Neural progenitor cell (in vitro differentiated cells): ENCODE measurements around the gene THBS4. TPM values are rescaled to one million over a fixed set of nuclear protein-coding genes. Genes with fewer than 3 reads are reported as not detected.

Experiments used
- DNase-seq: peaks from one replicate; pipeline ENCODE4 v3.0.0-alpha.2; 2016; ENCODE audit warnings: low spot score
- H2AFZ ChIP-seq: fragments of 200-600 bp; sonication (generic); replicated peaks from 2 replicates; pipeline ENCODE4 v1.6.1; 2016; ENCODE audit warnings: antibody characterized with exemption
- H3F3A ChIP-seq: fragments of 200-600 bp; sonication (generic); 2 replicates; pipeline ENCODE4 v1.6.1; 2016; ENCODE audit warnings: antibody characterized with exemption, low read depth
- H3K27ac ChIP-seq: fragments of 200-600 bp; sonication (generic); 2 replicates; pipeline ENCODE4 v1.5.1; 2016; ENCODE audit warnings: mild to moderate bottlenecking
- H3K27me3 ChIP-seq: fragments of 200-600 bp; sonication (generic); 2 replicates; pipeline ENCODE4 v1.6.1; 2016; ENCODE audit warnings: mild to moderate bottlenecking, moderate library complexity
- H3K36me3 ChIP-seq: fragments of 200-600 bp; sonication (generic); 2 replicates; pipeline ENCODE4 v1.5.1; 2016
- H3K4me1 ChIP-seq: fragments of 200-600 bp; sonication (generic); 2 replicates; pipeline ENCODE4 v1.6.1; 2016; ENCODE audit warnings: mixed run types
- H3K4me2 ChIP-seq: fragments of 200-600 bp; sonication (generic); 2 replicates; pipeline ENCODE4 v1.6.1; 2016
- H3K4me3 ChIP-seq: fragments of 200-600 bp; sonication (generic); 2 replicates; pipeline ENCODE4 v1.5.1; 2016
- H3K79me2 ChIP-seq: fragments of 200-600 bp; sonication (generic); 2 replicates; pipeline ENCODE4 v1.6.1; 2016; ENCODE audit warnings: low read depth
- H3K9ac ChIP-seq: fragments of 200-600 bp; sonication (generic); 2 replicates; pipeline ENCODE4 v1.6.1; 2016
- H3K9me3 ChIP-seq: fragments of 200-600 bp; sonication (generic); 2 replicates; pipeline ENCODE4 v1.5.1; 2016; ENCODE audit warnings: low read depth
- H4K20me1 ChIP-seq: fragments of 200-600 bp; sonication (generic); 2 replicates; pipeline ENCODE4 v1.6.1; 2016; ENCODE audit warnings: low read depth
- H3K27ac Mint-ChIP-seq: 3 replicates; pipeline ENCODE4 v1.8.0; 2021; ENCODE audit warnings: mixed read lengths
- H3K27me3 Mint-ChIP-seq: 2 replicates; pipeline ENCODE4 v1.8.0; 2022; ENCODE audit warnings: low read depth, mild to moderate bottlenecking, inconsistent platforms, moderate library complexity, mixed read lengths; ENCODE audit not compliant: insufficient read depth
- H3K36me3 Mint-ChIP-seq: 3 replicates; pipeline ENCODE4 v1.8.0; 2021; ENCODE audit warnings: mixed read lengths
- H3K4me1 Mint-ChIP-seq: 3 replicates; pipeline ENCODE4 v1.8.0; 2021; ENCODE audit warnings: mixed read lengths
- H3K4me3 Mint-ChIP-seq: 3 replicates; pipeline ENCODE4 v1.8.0; 2021; ENCODE audit warnings: mild to moderate bottlenecking, moderate library complexity, mixed read lengths
- H3K9me3 Mint-ChIP-seq: 3 replicates; pipeline ENCODE4 v1.8.0; 2020; ENCODE audit warnings: mixed read lengths
- EZH2 ChIP-seq: fragments of 200-600 bp; sonication (generic); IDR thresholded peaks from 2 replicates; pipeline ENCODE4 v1.6.1; 2017; ENCODE audit warnings: antibody characterized with exemption, mild to moderate bottlenecking, moderate library complexity
- EZH2phosphoT487 ChIP-seq: fragments of 200-600 bp; sonication (generic); IDR thresholded peaks from 2 replicates; pipeline ENCODE4 v1.6.1; 2017; ENCODE audit warnings: antibody characterized with exemption
- total RNA-seq: library from RNA; depleted of rRNA; stranded (reverse); fragments of >200 nt; gene quantifications from 2 replicates; pipeline ENCODE4 v1.2.3, GENCODE V29; 2015; ENCODE audit warnings: low replicate concordance
- TF ChIP-seq, protein P1 (sequence below): fragments of 200-600 bp; sonication (generic); IDR thresholded peaks from 2 replicates; pipeline ENCODE4 v1.5.1; 2017; ENCODE audit warnings: antibody characterized with exemption, mild to moderate bottlenecking

The THBS4 gene
- total RNA-seq, 1 donor from 2014 or later: 31.6 TPM

GRCh38 chr5:80052464-80052863 lies 17.3 kb downstream of the THBS4 start:
- Histone ChIP-seq H3K27ac (no peak overlapping the region), H3K9ac (no peak overlapping the region), H2AFZ (no peak overlapping the region), H3K4me2 (no peak overlapping the region), H3K79me2 (no peaks in the 10 kb centered on the region), H3K9me3 (no peaks in the 10 kb centered on the region), H3K4me3 (no peak overlapping the region), H3K27me3 (no peaks in the 10 kb centered on the region), H3K36me3 (no peaks in the 10 kb centered on the region), H3F3A (peaks cover 3% of the 10 kb centered on the region), H3K4me1 (no peaks in the 10 kb centered on the region), H4K20me1 (no peaks in the 10 kb centered on the region)
- no peak for DNase-seq
- Mint-ChIP-seq H3K27ac (no peak overlapping the region), H3K4me1 (no peaks in the 10 kb centered on the region), H3K36me3 (no peaks in the 10 kb centered on the region), H3K27me3 (peaks cover 3% of the 10 kb centered on the region), H3K4me3 (no peak overlapping the region), H3K9me3 (no peaks in the 10 kb centered on the region)
- TF ChIP-seq, protein P1, sequence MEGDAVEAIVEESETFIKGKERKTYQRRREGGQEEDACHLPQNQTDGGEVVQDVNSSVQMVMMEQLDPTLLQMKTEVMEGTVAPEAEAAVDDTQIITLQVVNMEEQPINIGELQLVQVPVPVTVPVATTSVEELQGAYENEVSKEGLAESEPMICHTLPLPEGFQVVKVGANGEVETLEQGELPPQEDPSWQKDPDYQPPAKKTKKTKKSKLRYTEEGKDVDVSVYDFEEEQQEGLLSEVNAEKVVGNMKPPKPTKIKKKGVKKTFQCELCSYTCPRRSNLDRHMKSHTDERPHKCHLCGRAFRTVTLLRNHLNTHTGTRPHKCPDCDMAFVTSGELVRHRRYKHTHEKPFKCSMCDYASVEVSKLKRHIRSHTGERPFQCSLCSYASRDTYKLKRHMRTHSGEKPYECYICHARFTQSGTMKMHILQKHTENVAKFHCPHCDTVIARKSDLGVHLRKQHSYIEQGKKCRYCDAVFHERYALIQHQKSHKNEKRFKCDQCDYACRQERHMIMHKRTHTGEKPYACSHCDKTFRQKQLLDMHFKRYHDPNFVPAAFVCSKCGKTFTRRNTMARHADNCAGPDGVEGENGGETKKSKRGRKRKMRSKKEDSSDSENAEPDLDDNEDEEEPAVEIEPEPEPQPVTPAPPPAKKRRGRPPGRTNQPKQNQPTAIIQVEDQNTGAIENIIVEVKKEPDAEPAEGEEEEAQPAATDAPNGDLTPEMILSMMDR: no peak
- TF ChIP-seq EZH2 (no peak), EZH2phosphoT487 (no peak)

- H3K27me3 Mint-ChIP-seq: peaks cover 3% of the 10 kb centered on the region
- TF ChIP-seq EZH2 (no peak), EZH2phosphoT487 (no peak)
- TF ChIP-seq, protein P1: no peak
- Histone ChIP-seq H3F3A (no peaks in the 10 kb centered on the region), H3K27ac (no peak overlapping the region), H3K9me3 (no peaks in the 10 kb centered on the region), H3K79me2 (no peaks in the 10 kb centered on the region), H2AFZ (no peak overlapping the region), H3K27me3 (no peaks in the 10 kb centered on the region), H3K4me1 (no peaks in the 10 kb centered on the region), H3K4me3 (no peak overlapping the region), H4K20me1 (no peaks in the 10 kb centered on the region), H3K9ac (no peak overlapping the region), H3K36me3 (no peaks in the 10 kb centered on the region), H3K4me2 (no peak overlapping the region)
- no peak overlapping the region for H3K4me3 Mint-ChIP-seq
- no peak overlapping the region for H3K27ac Mint-ChIP-seq
- no peak for DNase-seq
- H3K36me3 Mint-ChIP-seq: no peaks in the 10 kb centered on the region
- H3K9me3 Mint-ChIP-seq: no peaks in the 10 kb centered on the region
- no peaks in the 10 kb centered on the region for H3K4me1 Mint-ChIP-seq
Measured at GRCh38 chr5:80054682-80055081, 19.5 kb downstream of the THBS4 start.

- no peaks in the 10 kb centered on the region for H3K4me1 Mint-ChIP-seq
Measured at GRCh38 chr5:80055491-80056170, 20.5 kb downstream of the THBS4 start.

More at GRCh38 chr5:80055491-80056170, 20.5 kb downstream of the THBS4 start:
- no peak overlapping the region for H3K9ac ChIP-seq
- H3K27me3 Mint-ChIP-seq: no peaks in the 10 kb centered on the region
- H3K4me2 ChIP-seq: no peak overlapping the region
- H3K36me3 Mint-ChIP-seq: no peaks in the 10 kb centered on the region
- H3K4me3 Mint-ChIP-seq: no peak overlapping the region
- H4K20me1 ChIP-seq: no peaks in the 10 kb centered on the region
- no peaks in the 10 kb centered on the region for H3K9me3 Mint-ChIP-seq
- H3K27me3 ChIP-seq: no peaks in the 10 kb centered on the region
- H3K27ac ChIP-seq: no peak overlapping the region
- DNase-seq: no peak
- H3K27ac Mint-ChIP-seq: no peak overlapping the region
- no peaks in the 10 kb centered on the region for H3F3A ChIP-seq
- TF ChIP-seq, protein P1: no peak
- TF ChIP-seq EZH2 (no peak), EZH2phosphoT487 (no peak)
- no peaks in the 10 kb centered on the region for H3K4me1 ChIP-seq
- no peaks in the 10 kb centered on the region for H3K79me2 ChIP-seq
- H3K36me3 ChIP-seq: no peaks in the 10 kb centered on the region
- no peak overlapping the region for H2AFZ ChIP-seq
- H3K4me3 ChIP-seq: no peak overlapping the region
- no peaks in the 10 kb centered on the region for H3K9me3 ChIP-seq
